Measurements from ENCODE around the gene DCP2.

The DCP2 gene

GRCh38 chr5:113024076-113024697 lies 47.6 kb downstream of the DCP2 start:
- no peak for DNase-seq

GRCh38 chr5:113025596-113025995 lies 49.0 kb downstream of the DCP2 start:
- no peak for DNase-seq

GRCh38 chr5:113026211-113026610 lies 49.6 kb downstream of the DCP2 start:
- no peak for DNase-seq

GRCh38 chr5:113027015-113027414 lies 50.4 kb downstream of the DCP2 start:
- DNase-seq = no peak

GRCh38 chr5:113027431-113027830 lies 50.8 kb downstream of the DCP2 start:
- no peak for DNase-seq

GRCh38 chr5:113029614-113030013 lies 53.0 kb downstream of the DCP2 start:
- DNase-seq = no peak

GRCh38 chr5:113031104-113031503 lies 54.5 kb downstream of the DCP2 start:
- DNase-seq = no peak

- no peak for DNase-seq
Observed at GRCh38 chr5:113031557-113031956, 55.0 kb downstream of the DCP2 start.

GRCh38 chr5:113034182-113034773 lies 57.7 kb downstream of the DCP2 start:
- no peak for DNase-seq

- DNase-seq = no peak
Observed at GRCh38 chr5:113035096-113035495, 58.5 kb downstream of the DCP2 start.

- DNase-seq = no peak
Observed at GRCh38 chr5:113036321-113036720, 59.7 kb downstream of the DCP2 start.

GRCh38 chr5:113036826-113037225 lies 60.2 kb downstream of the DCP2 start:
- DNase-seq = no peak

- no peak for DNase-seq
Observed at GRCh38 chr5:113038136-113038535, 61.5 kb downstream of the DCP2 start.

GRCh38 chr5:113038714-113039113 lies 62.1 kb downstream of the DCP2 start:
- no peak for DNase-seq

GRCh38 chr5:113039229-113039933 lies 62.8 kb downstream of the DCP2 start:
- no peak for DNase-seq

GRCh38 chr5:113039934-113040285 lies 63.3 kb downstream of the DCP2 start:
- DNase-seq = no peak

GRCh38 chr5:113040672-113041260 lies 64.2 kb downstream of the DCP2 start:
- no peak for DNase-seq

- DNase-seq = no peak
Observed at GRCh38 chr5:113042491-113043243, 66.1 kb downstream of the DCP2 start.

GRCh38 chr5:113043491-113043931 lies 66.9 kb downstream of the DCP2 start:
- DNase-seq = no peak

- DNase-seq = no peak
Observed at GRCh38 chr5:113044776-113045465, 68.3 kb downstream of the DCP2 start.

- no peak for DNase-seq
Observed at GRCh38 chr5:113047234-113047633, 70.6 kb downstream of the DCP2 start.

Data from activated naive CD4-positive, alpha-beta T cell treated with Interleukin-2 at 50 U/mL for 16 hours (primary cell).